GM21825 (cell line): ENCODE results near the gene GADD45B.
"Not testable (repeated sequence)": the region's sequence is repeated elsewhere in the genome, so short reads cannot be mapped to it uniquely, and the experiment has no call there.

Source experiments
- ATAC-seq: cut with Tn5 transposase; IDR thresholded peaks from one replicate; pipeline ENCODE4 v1.9.1; 2021; ENCODE audit warnings: mild to moderate bottlenecking, moderate library complexity; ENCODE audit not compliant: unreplicated experiment

Gene GADD45B

GRCh38 chr19:2487090-2487489, 11.2 kb downstream of the GADD45B start:
- ATAC-seq = no peak

- ATAC-seq = no peak
Observed at GRCh38 chr19:2487842-2488241, 11.9 kb downstream of the GADD45B start.

GRCh38 chr19:2488405-2488941, 12.5 kb downstream of the GADD45B start:
- no peak for ATAC-seq

DNA sequence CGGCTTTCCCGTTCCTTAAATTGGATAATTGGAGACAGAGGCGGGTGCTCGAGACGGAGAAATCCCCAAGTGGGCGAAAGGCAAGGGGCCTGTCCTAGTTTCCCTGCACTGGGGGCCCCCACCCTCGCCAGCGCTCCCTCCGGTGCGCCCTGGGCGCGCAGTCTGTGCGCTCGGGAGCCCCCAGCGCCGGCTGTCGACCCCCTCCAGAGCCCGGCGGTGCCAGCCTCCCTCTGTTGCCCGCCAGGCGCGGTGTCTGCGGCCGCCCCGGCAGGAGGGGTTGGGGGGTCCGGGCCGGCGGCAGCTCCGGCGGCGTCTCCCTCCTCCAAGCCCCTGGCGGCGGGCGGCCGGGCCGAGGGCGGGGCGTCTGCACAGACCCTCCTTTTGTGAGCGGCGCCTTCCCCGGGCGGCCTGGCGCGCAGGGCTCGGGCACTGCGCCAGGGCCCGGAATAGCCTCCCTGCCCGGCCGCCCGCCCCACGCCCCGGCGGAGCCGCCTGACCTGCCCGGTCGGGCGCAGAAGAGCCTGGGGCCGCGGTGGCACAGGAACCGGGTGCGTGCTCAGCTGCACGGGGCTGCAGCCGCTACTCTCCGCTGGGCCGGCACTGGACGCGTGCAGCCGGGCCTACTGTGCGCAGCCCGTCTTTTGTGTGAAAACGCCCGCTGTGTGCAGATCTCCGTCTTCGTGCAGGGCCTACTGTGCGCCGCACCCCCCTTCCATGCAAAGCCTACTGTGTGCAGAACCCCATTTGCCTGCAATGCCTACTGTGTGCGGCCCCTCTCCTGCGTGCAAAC, 13.2 kb downstream of the GADD45B start:
- no peak for ATAC-seq

GRCh38 chr19:2490659-2491058, 14.7 kb downstream of the GADD45B start:
- ATAC-seq = no peak

- ATAC-seq = no peak
Observed at GRCh38 chr19:2491130-2491801, 15.3 kb downstream of the GADD45B start.

GRCh38 chr19:2492870-2493269, 16.9 kb downstream of the GADD45B start:
- ATAC-seq = no peak

- ATAC-seq = not testable (repeated sequence)
Observed at GRCh38 chr19:2493448-2493847, 17.5 kb downstream of the GADD45B start.

GRCh38 chr19:2494084-2494446, 18.1 kb downstream of the GADD45B start:
- no peak for ATAC-seq

- peak; percentile 48 for ATAC-seq
Observed at GRCh38 chr19:2494447-2495129, 18.7 kb downstream of the GADD45B start.

GRCh38 chr19:2495130-2495641, 19.3 kb downstream of the GADD45B start:
- no peak for ATAC-seq

- ATAC-seq = no peak
Observed at GRCh38 chr19:2495651-2496316, 19.9 kb downstream of the GADD45B start.

DNA sequence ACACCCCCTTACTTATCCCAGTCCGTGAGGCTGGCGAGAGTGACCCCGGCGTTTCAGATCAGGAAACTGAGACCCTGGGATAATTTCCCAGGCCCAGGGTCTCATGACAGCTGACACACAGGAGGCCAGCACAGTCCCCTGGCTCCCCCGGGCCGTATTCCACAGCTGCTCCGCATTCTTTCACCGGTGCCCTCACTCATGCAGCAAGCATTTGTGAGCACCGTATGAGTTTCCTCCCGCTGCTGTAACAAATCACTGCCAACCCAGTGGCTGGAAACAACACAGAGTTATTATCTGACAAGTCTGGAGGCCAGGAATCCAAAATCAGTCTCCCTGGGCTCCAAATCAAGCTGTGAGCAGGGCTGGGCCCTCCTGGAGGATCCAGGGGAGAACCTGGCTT, 21.3 kb downstream of the GADD45B start:
- ATAC-seq = no peak

- ATAC-seq = no peak
Observed at GRCh38 chr19:2500156-2500555, 24.2 kb downstream of the GADD45B start.

- no peak for ATAC-seq
Observed at GRCh38 chr19:2500841-2501261, 24.9 kb downstream of the GADD45B start.

DNA sequence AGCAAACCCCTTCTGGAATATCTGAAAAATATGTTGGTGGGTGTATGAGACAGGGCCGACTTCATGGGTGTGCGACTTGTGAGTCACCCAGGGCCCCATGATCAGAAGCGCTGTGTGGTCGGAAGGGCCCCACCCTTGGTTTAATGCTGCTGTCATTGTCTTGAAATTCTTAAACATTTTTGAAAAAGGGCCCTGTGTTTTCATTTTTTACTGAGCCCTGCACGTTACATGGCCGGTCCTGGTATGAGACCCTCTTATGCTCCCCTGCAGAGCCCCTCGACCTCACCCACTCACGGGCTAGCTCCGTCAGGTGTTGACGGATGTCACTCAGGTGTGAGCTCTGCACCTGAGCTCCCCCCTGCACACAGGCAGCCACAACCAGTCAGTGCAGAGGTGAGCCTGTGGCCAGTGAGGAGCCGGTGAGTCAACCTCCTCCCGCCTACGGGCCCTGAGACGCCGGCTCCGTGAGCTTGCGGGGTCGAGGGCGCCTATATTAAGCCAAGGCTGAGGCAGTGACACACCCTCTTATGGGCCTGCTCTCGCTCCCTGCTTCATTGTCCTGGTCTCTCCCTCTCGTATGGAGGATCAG, 27.7 kb downstream of the GADD45B start:
- no peak for ATAC-seq

DNA sequence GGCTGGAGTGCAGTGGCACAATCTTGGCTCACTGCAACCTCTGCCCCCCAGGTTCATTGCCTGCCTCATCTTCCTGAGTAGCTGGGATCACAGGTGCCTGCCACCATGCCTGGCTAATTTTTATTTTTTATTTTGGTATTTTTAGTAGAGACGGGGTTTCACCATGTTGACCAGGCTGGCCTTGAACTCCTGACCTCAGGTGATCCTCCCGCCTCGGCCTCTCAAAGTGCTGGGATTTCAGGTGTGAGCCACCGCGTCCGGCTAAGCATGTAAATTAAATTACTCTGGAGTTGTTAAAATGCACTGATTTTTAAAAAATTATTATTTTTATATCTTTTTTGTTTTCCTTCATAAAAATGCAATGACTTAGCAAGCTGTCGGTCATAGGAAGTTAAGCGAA, 30.7 kb downstream of the GADD45B start:
- ATAC-seq = not testable (repeated sequence)

- ATAC-seq = no peak
Observed at GRCh38 chr19:2507109-2507508, 31.2 kb downstream of the GADD45B start.

DNA sequence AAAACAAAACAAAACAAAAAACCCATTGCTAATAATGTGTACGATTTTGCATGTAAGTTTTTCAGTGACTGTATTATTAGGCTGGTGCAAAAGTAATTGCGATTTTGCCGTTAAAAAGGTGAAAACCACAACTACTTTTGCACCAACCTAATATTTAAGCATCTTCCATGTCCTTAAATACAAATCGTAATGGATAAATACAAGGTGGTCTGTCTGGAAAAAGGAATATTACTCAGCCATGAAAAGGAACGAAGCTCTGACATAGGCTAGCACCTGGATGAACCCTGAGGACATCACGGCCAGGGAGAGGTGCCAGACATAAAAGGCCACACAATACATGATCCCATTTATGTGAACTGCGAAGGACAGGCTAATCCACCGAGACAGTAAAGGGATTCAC, 33.2 kb downstream of the GADD45B start:
- no peak for ATAC-seq

GRCh38 chr19:2511570-2511969, 35.6 kb downstream of the GADD45B start:
- no peak for ATAC-seq
